Retina (tissue), 1 donor: ENCODE data around the gene SRSF2.
"Not testable (repeated sequence)": the region's sequence is repeated elsewhere in the genome, so short reads cannot be mapped to it uniquely, and the experiment has no call there.

Source experiments
- DNase-seq: peaks from one replicate; pipeline ENCODE4 v3.0.0-alpha.2; 2016

The SRSF2 gene

GRCh38 chr17:76737676-76738467 lies 741 bp upstream of the SRSF2 start, which contains the start of gene MFSD11:
MFSD11 (plus strand) TSS chr17:76738119; CDS start chr17:76738353, 234 bp downstream.
- DNase-seq = peak; percentile 99

GRCh38 chr17:76736349-76737081 lies 616 bp downstream of the SRSF2 start:
- peak; percentile 86 for DNase-seq

- no peak for DNase-seq
These were observed 1.4 kb downstream of the SRSF2 start for GRCh38 chr17:76735586-76736348.

- no peak for DNase-seq
These were observed 2.1 kb downstream of the SRSF2 start for GRCh38 chr17:76735006-76735405.

- no peak for DNase-seq
These were observed 2.9 kb downstream of the SRSF2 start for GRCh38 chr17:76734080-76734840.

- DNase-seq = no peak
These were observed 3.5 kb downstream of the SRSF2 start for GRCh38 chr17:76733618-76733957.

GRCh38 chr17:76732734-76733617 lies 4.2 kb downstream of the SRSF2 start:
- no peak for DNase-seq

- DNase-seq = not testable (repeated sequence)
These were observed 5.1 kb downstream of the SRSF2 start for GRCh38 chr17:76731800-76732733.

GRCh38 chr17:76727745-76728456 lies 9.2 kb downstream of the SRSF2 start:
- no peak for DNase-seq

GRCh38 chr17:76726776-76727718 lies 10.1 kb downstream of the SRSF2 start, which contains the start of gene METTL23:
METTL23 (plus strand) TSS chr17:76726839; CDS start chr17:76729711, 2,872 bp downstream.
- DNase-seq = peak; percentile 88

GRCh38 chr17:76726231-76726775 lies 10.8 kb downstream of the SRSF2 start, which contains the start of gene JMJD6:
JMJD6 (minus strand) TSS chr17:76726606; CDS start chr17:76726475, 131 bp downstream.
- peak; percentile 97 for DNase-seq

GRCh38 chr17:76725580-76726230 lies 11.4 kb downstream of the SRSF2 start:
- no peak for DNase-seq

- DNase-seq = no peak
These were observed 13.3 kb downstream of the SRSF2 start for GRCh38 chr17:76723812-76724211.

- DNase-seq = not testable (repeated sequence)
These were observed 14.2 kb downstream of the SRSF2 start for GRCh38 chr17:76722977-76723376.

- DNase-seq = no peak
These were observed 14.9 kb downstream of the SRSF2 start for GRCh38 chr17:76722279-76722678.

- DNase-seq = no peak
These were observed 15.7 kb downstream of the SRSF2 start for GRCh38 chr17:76721463-76721862.

- DNase-seq = no peak
These were observed 16.2 kb downstream of the SRSF2 start for GRCh38 chr17:76720941-76721340.
